Measurements from ENCODE around the gene PEDS1.
"Not testable (repeated sequence)": the region's sequence is repeated elsewhere in the genome, so short reads cannot be mapped to it uniquely, and the experiment has no call there.

PEDS1 gene

DNA sequence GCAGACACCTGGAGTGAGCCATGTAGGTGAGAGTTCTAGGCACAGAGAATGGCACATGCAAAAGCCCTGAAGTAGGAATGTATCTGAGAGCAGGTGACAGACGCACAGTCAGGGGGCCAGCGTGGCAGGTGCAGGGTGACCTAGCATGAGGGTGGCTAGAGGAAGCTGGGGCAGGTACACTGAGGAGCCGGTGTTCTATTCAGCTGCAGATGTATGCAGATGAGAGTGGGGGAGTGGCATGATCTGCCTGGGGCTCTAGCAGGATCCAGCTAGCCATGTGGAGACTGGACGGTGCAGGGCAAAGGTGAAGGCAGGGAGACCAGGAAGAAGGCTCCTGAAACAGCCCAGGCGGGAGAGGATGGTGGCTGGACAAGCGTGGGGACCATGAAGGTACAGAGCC, 10.7 kb downstream of the PEDS1 start:
- H3K4me3 ChIP-seq (ENCODE audit: low read depth, low read length), result no peak overlapping the region

DNA sequence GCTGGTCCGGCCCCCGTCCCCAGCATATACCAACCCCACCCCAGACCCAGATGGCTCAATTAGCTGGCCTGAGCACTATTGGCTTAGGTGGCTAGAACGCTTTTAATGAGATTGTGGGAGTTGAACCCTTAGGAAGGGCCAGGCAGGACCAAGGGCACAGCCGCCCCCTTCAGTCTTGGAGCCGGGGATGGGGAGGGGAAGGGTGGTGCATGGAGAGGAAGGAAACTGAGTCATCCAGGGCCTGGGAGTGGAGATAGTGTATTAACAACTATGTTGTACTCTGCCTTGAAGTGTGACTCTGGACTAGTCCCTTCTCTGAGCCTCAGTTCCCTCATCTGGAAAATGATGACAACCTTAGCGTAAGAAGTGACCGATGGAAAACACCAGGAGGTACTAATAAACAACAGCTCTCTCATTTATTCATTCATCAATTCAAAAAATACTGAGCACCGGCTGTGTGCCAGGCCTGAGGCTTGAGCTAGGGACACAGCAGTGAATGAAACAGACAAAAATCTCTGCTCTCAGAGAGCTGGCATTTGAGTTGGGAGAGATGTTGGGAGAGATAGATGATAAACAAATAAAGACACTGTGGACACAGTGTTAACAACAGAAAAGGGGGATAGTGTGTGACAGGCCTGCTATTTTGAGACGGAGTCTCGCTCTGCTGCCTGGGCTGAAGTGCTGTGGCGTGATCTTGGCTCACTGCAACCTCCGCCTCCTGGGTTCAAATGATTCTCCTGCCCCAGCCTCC, 11.5 kb downstream of the PEDS1 start:
- TF ChIP-seq, protein P1, sequence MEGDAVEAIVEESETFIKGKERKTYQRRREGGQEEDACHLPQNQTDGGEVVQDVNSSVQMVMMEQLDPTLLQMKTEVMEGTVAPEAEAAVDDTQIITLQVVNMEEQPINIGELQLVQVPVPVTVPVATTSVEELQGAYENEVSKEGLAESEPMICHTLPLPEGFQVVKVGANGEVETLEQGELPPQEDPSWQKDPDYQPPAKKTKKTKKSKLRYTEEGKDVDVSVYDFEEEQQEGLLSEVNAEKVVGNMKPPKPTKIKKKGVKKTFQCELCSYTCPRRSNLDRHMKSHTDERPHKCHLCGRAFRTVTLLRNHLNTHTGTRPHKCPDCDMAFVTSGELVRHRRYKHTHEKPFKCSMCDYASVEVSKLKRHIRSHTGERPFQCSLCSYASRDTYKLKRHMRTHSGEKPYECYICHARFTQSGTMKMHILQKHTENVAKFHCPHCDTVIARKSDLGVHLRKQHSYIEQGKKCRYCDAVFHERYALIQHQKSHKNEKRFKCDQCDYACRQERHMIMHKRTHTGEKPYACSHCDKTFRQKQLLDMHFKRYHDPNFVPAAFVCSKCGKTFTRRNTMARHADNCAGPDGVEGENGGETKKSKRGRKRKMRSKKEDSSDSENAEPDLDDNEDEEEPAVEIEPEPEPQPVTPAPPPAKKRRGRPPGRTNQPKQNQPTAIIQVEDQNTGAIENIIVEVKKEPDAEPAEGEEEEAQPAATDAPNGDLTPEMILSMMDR (IDR thresholded peaks at IDR 0.05; ENCODE audit: low read depth, low read length), result no peak
- no peak overlapping the region for H3K4me3 ChIP-seq (ENCODE audit: low read depth, low read length)

More for the DNA sequence above, 10.7 kb downstream of the PEDS1 start:
- TF ChIP-seq, protein P1 (IDR thresholded peaks at IDR 0.05; ENCODE audit: low read depth, low read length), result no peak

DNA sequence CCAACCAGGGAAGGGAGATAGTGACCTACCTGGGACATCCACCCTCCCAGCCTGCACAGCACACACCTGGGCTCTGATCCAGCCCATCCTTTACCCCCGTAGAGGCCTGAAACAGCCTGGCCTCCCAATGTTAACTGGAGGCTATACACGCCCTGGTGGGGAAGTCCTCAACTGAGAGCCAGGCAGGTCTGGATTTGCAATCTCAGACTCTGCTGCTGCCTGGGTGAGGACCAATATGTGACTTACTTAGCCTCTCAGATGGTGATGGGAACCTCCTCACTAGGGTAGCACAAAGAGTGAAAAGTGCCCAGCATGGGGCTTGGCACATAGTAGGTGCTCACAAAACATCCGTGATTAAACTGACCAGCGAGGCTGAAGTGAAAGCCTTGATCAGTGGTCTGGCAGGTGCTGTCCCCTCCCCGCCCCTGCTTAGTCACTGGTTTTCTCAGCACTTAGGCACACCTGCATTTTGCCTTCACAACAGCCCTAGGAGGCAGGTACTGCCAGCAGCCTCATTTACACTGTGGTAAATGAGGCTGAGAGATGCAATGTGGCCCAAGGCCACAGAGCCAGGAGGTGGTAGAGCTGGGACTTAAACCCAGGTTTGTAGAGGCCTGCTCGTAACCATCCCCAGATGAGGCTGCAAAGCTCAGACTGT, 12.4 kb downstream of the PEDS1 start:
- TF ChIP-seq, protein P1 (IDR thresholded peaks at IDR 0.05; ENCODE audit: low read depth, low read length), result no peak
- no peak overlapping the region for H3K4me3 ChIP-seq (ENCODE audit: low read depth, low read length)

DNA sequence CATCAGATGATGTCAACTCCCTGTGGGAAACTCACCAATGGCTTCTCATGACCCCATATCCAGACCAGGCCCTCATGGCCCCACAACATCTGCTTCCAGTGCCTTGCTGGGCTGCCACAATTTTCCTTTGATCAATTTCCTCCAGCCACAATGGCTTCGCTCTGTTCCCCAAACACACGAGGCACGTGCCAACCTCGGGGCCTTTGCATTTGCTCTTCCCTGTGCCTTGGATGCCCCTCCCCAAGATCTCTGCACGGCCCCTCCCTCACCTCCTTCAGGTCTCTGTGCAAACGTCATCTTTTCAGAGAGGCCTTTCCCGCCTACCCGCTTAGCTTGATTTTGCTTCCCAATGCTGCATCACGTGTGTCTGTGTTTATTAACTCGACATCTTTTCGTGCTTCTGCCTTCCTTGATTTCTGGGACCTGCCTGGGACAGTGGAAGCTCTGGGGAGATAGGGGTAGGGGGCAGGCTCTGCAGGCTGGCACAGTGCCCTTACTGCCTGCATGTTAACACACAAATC, 13.1 kb downstream of the PEDS1 start:
- no peak overlapping the region for H3K4me3 ChIP-seq (ENCODE audit: low read depth, low read length)
- TF ChIP-seq, protein P1 (IDR thresholded peaks at IDR 0.05; ENCODE audit: low read depth, low read length), result no peak

DNA sequence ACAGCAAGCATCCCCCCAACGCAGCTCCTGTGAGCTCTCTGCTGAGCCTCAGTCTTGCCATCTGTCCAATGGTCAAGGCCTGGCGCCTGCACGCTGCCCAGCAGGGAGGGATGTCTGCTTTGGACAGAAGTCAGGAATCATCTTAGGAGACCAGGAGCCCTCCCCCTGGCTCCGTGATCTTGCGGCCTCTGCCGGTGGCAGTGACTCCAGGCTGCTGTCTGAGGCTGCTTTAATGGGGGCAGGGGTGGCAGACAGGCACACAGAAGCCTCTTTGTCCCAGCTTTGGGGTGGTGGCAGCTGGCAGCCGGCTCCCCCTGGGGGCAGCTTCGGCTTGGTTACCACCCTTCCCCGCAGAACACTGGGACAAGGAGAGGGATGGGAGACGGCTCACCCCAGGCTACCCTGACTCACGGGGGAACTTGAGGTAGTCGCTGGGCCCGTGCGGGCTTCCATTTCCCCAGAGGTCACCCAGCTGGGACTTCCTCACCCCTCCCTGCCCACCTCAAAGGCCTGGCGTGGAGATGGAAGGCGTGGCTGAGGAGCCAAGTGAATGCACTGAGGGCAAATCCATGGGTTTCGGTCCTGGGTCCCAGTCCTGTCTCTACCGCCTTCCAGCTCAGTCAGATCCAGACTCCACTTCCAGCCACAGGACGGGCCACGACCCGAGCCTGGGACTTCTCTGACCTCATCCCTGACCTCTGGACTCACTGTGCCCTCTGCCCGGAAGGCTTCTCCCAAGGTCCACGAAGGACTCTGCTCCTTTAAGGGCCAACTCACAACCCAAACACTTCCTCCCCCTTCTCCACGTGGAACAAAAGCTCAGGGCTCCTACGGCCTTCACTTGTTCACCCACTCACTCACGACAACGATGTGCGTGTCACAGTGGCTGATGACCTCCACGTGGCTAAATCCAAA, 14.8 kb downstream of the PEDS1 start:
- no peak overlapping the region for H3K4me3 ChIP-seq (ENCODE audit: low read depth, low read length)
- TF ChIP-seq, protein P1 (IDR thresholded peaks at IDR 0.05; ENCODE audit: low read depth, low read length), result no peak

DNA sequence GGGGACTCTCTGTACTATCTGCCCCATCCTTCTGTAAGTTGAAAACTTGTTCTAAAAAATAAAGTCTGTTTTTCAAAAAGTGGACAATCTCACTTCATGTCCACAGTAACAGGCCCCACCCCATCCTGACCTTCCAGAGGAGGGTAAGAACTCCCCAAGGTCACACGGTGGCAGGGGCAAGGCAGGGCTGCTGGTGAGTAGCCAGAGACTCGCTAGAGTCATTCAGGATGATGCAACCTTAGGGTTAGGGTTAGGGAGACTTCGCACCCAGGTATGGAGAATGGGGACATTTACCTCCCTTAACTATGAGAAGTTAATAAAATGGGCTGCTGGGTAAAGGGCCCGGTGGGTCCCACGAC, 15.4 kb downstream of the PEDS1 start:
- H3K4me3 ChIP-seq (ENCODE audit: low read depth, low read length), result no peak overlapping the region
- TF ChIP-seq, protein P1 (IDR thresholded peaks at IDR 0.05; ENCODE audit: low read depth, low read length), result no peak

DNA sequence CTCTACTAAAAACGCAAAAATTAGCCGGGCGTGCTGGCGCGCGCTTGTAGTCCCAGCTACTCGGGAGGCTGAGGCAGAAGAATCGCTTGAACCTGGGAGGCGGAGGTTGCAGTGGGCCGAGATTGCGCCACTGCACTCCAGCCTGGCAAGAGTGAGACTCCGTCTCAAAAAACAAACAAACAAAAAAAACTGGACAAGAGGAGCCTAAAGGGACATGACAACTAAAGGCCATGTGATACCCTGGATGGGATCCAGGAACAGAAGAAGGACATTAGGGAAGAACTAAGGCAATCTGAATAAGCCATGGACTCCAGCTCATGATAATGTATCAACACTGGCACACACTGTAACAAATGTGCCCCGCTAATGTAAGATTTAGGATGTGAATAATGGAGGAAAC, 15.8 kb downstream of the PEDS1 start:
- H3K4me3 ChIP-seq (ENCODE audit: low read depth, low read length), result not testable (repeated sequence)

Measured in WI38 (cell line).